Adrenal gland (tissue), 12 donors: ENCODE data around the gene APOBEC2. TPM values are rescaled to one million over a fixed set of nuclear protein-coding genes. Genes with fewer than 3 reads are reported as not detected.

ENCODE experiments used
- DNase-seq, 7 donors: peaks; one replicate each; pipeline ENCODE4 v3.0.0-alpha.2; 2019 to 2020
- H3K27ac ChIP-seq, 5 donors: fragments of 200-600 bp; sonication (generic) in 4 of 5; 1 replicate in 3 of 5; 2 replicates in 2 of 5; pipeline versions ENCODE4 v1.5.1 to v1.8.0; 2016 to 2020; ENCODE audit warnings: mild to moderate bottlenecking in 1 of 5
- H3K27me3 ChIP-seq: fragments of 200-600 bp; 2 replicates; pipeline ENCODE4 v1.8.0; 2021
- H3K36me3 ChIP-seq, 2 donors: fragments of 200-600 bp; replicated peaks in 1 of 2; 1 replicate in 1 of 2; 2 replicates in 1 of 2; pipeline versions ENCODE4 v1.5.1 to v1.8.0; 2018 to 2022
- H3K4me1 ChIP-seq, 2 donors: fragments of 200-600 bp; replicated peaks in 1 of 2; 1 replicate in 1 of 2; 2 replicates in 1 of 2; pipeline versions ENCODE4 v1.5.1 to v1.8.0; 2018 to 2021
- H3K4me3 ChIP-seq, 4 donors: fragments of 200-600 bp; sonication (generic) in 3 of 4; one replicate each; pipeline ENCODE4 v1.5.1; 2016 to 2018
- H3K9me3 ChIP-seq, 3 donors: fragments of 200-600 bp; sonication (generic) in 1 of 3; replicated peaks in 1 of 3; 1 replicate in 2 of 3; 2 replicates in 1 of 3; pipeline versions ENCODE4 v1.5.1 to v1.8.0; 2016 to 2021
- POLR2A ChIP-seq, 2 donors: fragments of 450-650 bp; IDR thresholded peaks; one replicate each; pipeline ENCODE4 v1.6.1; 2017; ENCODE audit warnings: antibody characterized with exemption in 2 of 2, mild to moderate bottlenecking in 2 of 2, moderate library complexity in 1 of 2
- WGBS, 4 donors: extraction: QIAGEN DNeasy Blood & Tissue Kit in 2 of 4; methylation state at CpG; one replicate each; pipeline versions ENCODE4 v1.1.5 to v1.1.7; 2013 to 2017; 5-methylcytosine and 5-hydroxymethylcytosine counted together
- intact Hi-C, 2 donors: fragments of 100-400 bp; cut with DNase I; formaldehyde crosslinking; loops; one replicate each; pipeline versions ENCODE4 v1.14.1 to v1.15.0; 2022 to 2023
- polyA plus RNA-seq, 3 donors: library from polyadenylated mRNA; stranded (reverse); fragments of 200-250 nt in 2 of 3; fragments of 350-450 nt in 1 of 3; fragmentation: Illumina TruSeq in 1 of 3; extraction: RNeasy Lipid Tissue Mini Kit (QIAGEN cat#74804) in 1 of 3; gene quantifications; one replicate each; pipeline ENCODE4 v1.2.3, GENCODE V29; 2013 to 2014
- total RNA-seq, 9 donors: library from RNA; depleted of rRNA in 4 of 9; stranded (reverse); fragments of >200 nt in 4 of 9; fragments of 120-200 nt in 1 of 9; fragmentation: NEBNext Ultra II Directional in 1 of 9; extraction: Animal tissue kit (Norgen Biotek cat#: 25700) in 1 of 9; gene quantifications; one replicate each; pipeline versions ENCODE4 v1.1.0 to v1.2.4, GENCODE V29; 2013 to 2023
- TF ChIP-seq, protein P1 (sequence below), 6 experiments: fragments of 450-650 bp in 4 of 6; fragments of 200-600 bp in 2 of 6; sonication (generic) in 1 of 6; IDR thresholded peaks; 1 replicate in 5 of 6; 2 replicates in 1 of 6; pipeline versions ENCODE4 v1.5.1 to v1.8.0; 2016 to 2021; ENCODE audit warnings: antibody characterized with exemption in 6 of 6, mild to moderate bottlenecking in 2 of 6, moderate library complexity in 1 of 6
- donor health status: healthy with polysubstance abuse.
- donor health status: Bipolar disorder and iron deficiency.
- donor health status: DM: yes; HTN: yes; CAD: no.
- donor health status: DM: no; HTN: no; CAD: no.
- donor health status: DM: no; HTN: no; CAD: no.
- donor health status: DM: yes; HTN: yes; CAD: no.

APOBEC2 gene
- total and polyA plus RNA-seq, 12 donors: 0.28 to 3.7 (median 1.0) TPM; not detected in 3

DNA sequence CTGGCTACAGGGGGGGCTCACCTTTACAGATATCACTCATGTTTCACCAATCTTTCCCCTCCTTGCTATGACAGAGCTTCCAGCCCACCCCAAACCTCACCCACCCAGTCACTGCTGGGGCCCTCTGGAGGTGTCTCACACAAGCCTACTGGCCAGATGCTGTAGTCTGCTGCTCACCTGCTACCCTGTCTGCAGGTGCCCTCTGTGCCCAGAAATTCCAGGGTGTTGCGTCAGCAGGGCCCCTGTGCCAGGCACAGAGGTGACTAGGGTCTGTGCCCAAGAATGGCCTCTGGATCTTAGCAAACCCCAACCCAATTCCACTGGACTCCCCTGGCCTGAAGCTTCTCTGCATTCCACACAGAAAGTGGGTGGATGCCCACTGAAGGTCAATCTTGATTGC, 35.3 kb upstream of the APOBEC2 start:
- Histone ChIP-seq H3K27ac (no peak overlapping the region), H3K27me3 (no peaks in the 10 kb centered on the region), H3K36me3 (no peaks in the 10 kb centered on the region), H3K9me3 (no peaks in the 10 kb centered on the region), H3K4me3 (no peak overlapping the region), H3K4me1 (peaks cover 0 to 14% of the 10 kb centered on the region in 2 donors)
- intact Hi-C loops: loop anchor here in 1 of 2 donors (5.0 kb wide), 1 partner anchor 115 kb away; no protein-coding TSS in a partner anchor
- WGBS, 4 donors: 80 to 100% (median 93%) methylated on average over 1 of the region's 1 CpG
- no peak for DNase-seq
- TF ChIP-seq POLR2A (IDR thresholded peaks at IDR 0.05): no peak
- TF ChIP-seq, protein P1, sequence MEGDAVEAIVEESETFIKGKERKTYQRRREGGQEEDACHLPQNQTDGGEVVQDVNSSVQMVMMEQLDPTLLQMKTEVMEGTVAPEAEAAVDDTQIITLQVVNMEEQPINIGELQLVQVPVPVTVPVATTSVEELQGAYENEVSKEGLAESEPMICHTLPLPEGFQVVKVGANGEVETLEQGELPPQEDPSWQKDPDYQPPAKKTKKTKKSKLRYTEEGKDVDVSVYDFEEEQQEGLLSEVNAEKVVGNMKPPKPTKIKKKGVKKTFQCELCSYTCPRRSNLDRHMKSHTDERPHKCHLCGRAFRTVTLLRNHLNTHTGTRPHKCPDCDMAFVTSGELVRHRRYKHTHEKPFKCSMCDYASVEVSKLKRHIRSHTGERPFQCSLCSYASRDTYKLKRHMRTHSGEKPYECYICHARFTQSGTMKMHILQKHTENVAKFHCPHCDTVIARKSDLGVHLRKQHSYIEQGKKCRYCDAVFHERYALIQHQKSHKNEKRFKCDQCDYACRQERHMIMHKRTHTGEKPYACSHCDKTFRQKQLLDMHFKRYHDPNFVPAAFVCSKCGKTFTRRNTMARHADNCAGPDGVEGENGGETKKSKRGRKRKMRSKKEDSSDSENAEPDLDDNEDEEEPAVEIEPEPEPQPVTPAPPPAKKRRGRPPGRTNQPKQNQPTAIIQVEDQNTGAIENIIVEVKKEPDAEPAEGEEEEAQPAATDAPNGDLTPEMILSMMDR (IDR thresholded peaks at IDR 0.05): no peak

DNA sequence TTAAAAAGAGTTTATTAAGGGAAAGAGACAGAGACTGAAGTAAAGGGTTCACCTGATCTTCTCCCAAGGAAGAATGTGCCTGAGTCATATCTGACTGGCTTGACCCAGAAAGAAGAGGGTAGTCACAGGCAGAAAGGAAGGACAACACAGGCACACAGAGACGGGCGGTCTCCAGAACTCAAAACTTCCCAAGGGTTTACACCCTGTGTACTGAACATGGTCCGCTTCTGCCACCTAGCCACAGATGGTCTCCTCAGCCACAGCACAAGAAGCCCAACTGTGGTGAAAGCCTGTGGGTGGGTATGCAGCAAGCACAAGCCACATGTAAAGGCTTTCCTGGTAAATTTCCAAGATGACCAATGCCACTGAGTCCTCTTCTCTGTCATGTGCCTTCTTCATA, 31.2 kb upstream of the APOBEC2 start:
- Histone ChIP-seq H3K27me3 (no peaks in the 10 kb centered on the region), H3K27ac (peak overlapping the region in 1 of 5 donors; percentile 34), H3K9me3 (no peaks in the 10 kb centered on the region), H3K36me3 (no peaks in the 10 kb centered on the region), H3K4me3 (no peak overlapping the region), H3K4me1 (peaks cover 0 to 14% of the 10 kb centered on the region in 2 donors)
- DNase-seq: peak; percentile 47 to 76 (median 61)
- 61 to 78% (median 73%) methylated on average over 3 of the region's 3 CpGs for WGBS, 4 donors
- TF ChIP-seq POLR2A (IDR thresholded peaks at IDR 0.05): no peak
- TF ChIP-seq, protein P1 (IDR thresholded peaks at IDR 0.05): peak in 5 of 6 experiments; percentile 5 to 26 (median 15)
- intact Hi-C loops: loop anchor here in 1 of 2 donors (10.0 kb wide), 1 partner anchor 1037 kb away; no protein-coding TSS in a partner anchor

DNA sequence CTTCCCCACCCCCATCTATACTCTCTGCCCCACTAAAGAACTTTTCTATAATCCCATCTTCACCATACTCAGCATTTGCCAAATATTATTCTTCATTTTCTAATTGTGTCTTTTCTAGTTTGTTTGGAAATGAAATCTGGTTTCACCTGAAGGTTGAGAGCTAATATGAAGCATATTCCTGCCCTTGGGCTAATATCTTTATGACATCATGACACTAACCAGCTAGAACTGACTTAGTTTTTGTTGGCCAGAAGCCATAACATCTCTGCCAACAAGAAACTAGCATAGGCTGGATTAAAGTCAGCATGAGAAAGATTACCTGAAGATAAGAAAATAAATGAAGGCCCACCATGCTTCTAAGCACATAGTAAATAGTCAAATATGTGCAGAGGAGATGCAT, 30.7 kb upstream of the APOBEC2 start:
- Histone ChIP-seq H3K27me3 (no peaks in the 10 kb centered on the region), H3K27ac (peak overlapping the region in 1 of 5 donors; percentile 34), H3K4me3 (no peak overlapping the region), H3K9me3 (no peaks in the 10 kb centered on the region), H3K4me1 (peaks cover 1 to 17% of the 10 kb centered on the region in 2 donors), H3K36me3 (no peaks in the 10 kb centered on the region)
- DNase-seq: no peak
- TF ChIP-seq, protein P1 (IDR thresholded peaks at IDR 0.05): no peak
- TF ChIP-seq POLR2A (IDR thresholded peaks at IDR 0.05): no peak
- intact Hi-C loops: loop anchor here in 1 of 2 donors (10.0 kb wide), 1 partner anchor 1037 kb away; no protein-coding TSS in a partner anchor

DNA sequence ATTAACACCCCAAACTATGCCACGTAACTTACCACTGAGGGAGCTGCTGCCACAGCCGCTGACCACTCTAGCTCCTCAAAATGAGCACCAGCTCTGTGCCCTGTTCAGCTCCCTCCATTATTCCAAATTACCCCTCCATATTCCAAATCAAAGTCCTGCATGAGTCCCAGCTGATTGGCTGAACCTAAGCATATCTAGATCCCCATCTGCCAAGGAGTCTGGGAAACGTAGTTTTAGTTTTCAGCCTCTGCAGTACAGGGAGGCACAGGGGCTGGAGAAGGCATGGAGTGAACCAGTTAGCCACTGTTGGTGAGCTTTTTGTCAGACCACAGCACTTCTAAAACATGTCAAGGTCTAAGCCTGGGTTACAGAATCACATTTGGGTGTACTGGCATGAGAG, 29.9 kb upstream of the APOBEC2 start:
- no peak overlapping the region for H3K27ac ChIP-seq
- peaks cover 6 to 24% of the 10 kb centered on the region in 2 donors for H3K4me1 ChIP-seq
- H3K27me3 ChIP-seq: no peaks in the 10 kb centered on the region
- H3K4me3 ChIP-seq: no peak overlapping the region
- intact Hi-C loops: loop anchor here in 1 of 2 donors (10.0 kb wide), 1 partner anchor 1038 kb away; no protein-coding TSS in a partner anchor
- H3K36me3 ChIP-seq: no peaks in the 10 kb centered on the region
- no peak for DNase-seq
- H3K9me3 ChIP-seq: no peaks in the 10 kb centered on the region
- 87 to 97% (median 95%) methylated on average over 3 of the region's 3 CpGs for WGBS, 4 donors
- TF ChIP-seq POLR2A (IDR thresholded peaks at IDR 0.05): no peak
- TF ChIP-seq, protein P1 (IDR thresholded peaks at IDR 0.05): no peak
